ENCODE measurements around the gene OGFR.

Gene OGFR

GRCh38 chr20:62855120-62855519 lies 50.5 kb downstream of the OGFR start:
- Histone ChIP-seq H3K9ac (ENCODE audit: low read length in 5 of 5) (peak overlapping the region in 1 of 5 donors; percentile 14), H3K4me3 (ENCODE audit: low read depth in 1 of 5, low read length in 5 of 5) (no peak overlapping the region), H3K9me3 (ENCODE audit: control insufficient read depth in 5 of 5, low read length in 5 of 5) (no peaks in the 10 kb centered on the region), H3K36me3 (ENCODE audit: control insufficient read depth in 5 of 5, insufficient read depth in 5 of 5, low read length in 5 of 5) (peaks cover 3 to 34% (median 22%) of the 10 kb centered on the region in 5 donors), H3K4me1 (ENCODE audit: control insufficient read depth in 5 of 5, insufficient read depth in 5 of 5, low read length in 5 of 5) (peaks cover 0 to 2% (median 2%) of the 10 kb centered on the region in 5 donors), H3K27me3 (ENCODE audit: control insufficient read depth in 5 of 5, insufficient read depth in 4 of 5, low read length in 5 of 5) (peaks cover 0 to under 1% (median 0%) of the 10 kb centered on the region in 5 donors), H3K27ac (ENCODE audit: low read depth, low read length) (no peak overlapping the region)

- Histone ChIP-seq H3K27me3 (ENCODE audit: control insufficient read depth in 5 of 5, insufficient read depth in 4 of 5, low read length in 5 of 5) (peaks cover 0 to 3% (median 0%) of the 10 kb centered on the region in 5 donors), H3K4me1 (ENCODE audit: control insufficient read depth in 5 of 5, insufficient read depth in 5 of 5, low read length in 5 of 5) (peaks cover 0 to 10% (median 9%) of the 10 kb centered on the region in 5 donors), H3K4me3 (ENCODE audit: low read depth in 1 of 5, low read length in 5 of 5) (no peak overlapping the region), H3K9ac (ENCODE audit: low read length in 5 of 5) (no peak overlapping the region), H3K27ac (ENCODE audit: low read depth, low read length) (no peak overlapping the region), H3K9me3 (ENCODE audit: control insufficient read depth in 5 of 5, low read length in 5 of 5) (no peaks in the 10 kb centered on the region), H3K36me3 (ENCODE audit: control insufficient read depth in 5 of 5, insufficient read depth in 5 of 5, low read length in 5 of 5) (peaks cover 3 to 24% (median 21%) of the 10 kb centered on the region in 5 donors)
These were observed 52.4 kb downstream of the OGFR start for GRCh38 chr20:62856931-62857619.

- Histone ChIP-seq H3K4me1 (ENCODE audit: control insufficient read depth in 5 of 5, insufficient read depth in 5 of 5, low read length in 5 of 5) (peaks cover 0 to 15% (median 13%) of the 10 kb centered on the region in 5 donors), H3K27ac (ENCODE audit: low read depth, low read length) (no peak overlapping the region), H3K9ac (ENCODE audit: low read length in 5 of 5) (no peak overlapping the region), H3K9me3 (ENCODE audit: control insufficient read depth in 5 of 5, low read length in 5 of 5) (no peaks in the 10 kb centered on the region), H3K27me3 (ENCODE audit: control insufficient read depth in 5 of 5, insufficient read depth in 4 of 5, low read length in 5 of 5) (peaks cover 0 to 3% (median 0%) of the 10 kb centered on the region in 5 donors), H3K36me3 (ENCODE audit: control insufficient read depth in 5 of 5, insufficient read depth in 5 of 5, low read length in 5 of 5) (peaks cover 3 to 15% (median 13%) of the 10 kb centered on the region in 5 donors), H3K4me3 (ENCODE audit: low read depth in 1 of 5, low read length in 5 of 5) (no peak overlapping the region)
These were observed 53.6 kb downstream of the OGFR start for GRCh38 chr20:62858058-62858830.

- Histone ChIP-seq H3K27me3 (ENCODE audit: control insufficient read depth in 5 of 5, insufficient read depth in 4 of 5, low read length in 5 of 5) (peaks cover 0 to 3% (median 0%) of the 10 kb centered on the region in 5 donors), H3K36me3 (ENCODE audit: control insufficient read depth in 5 of 5, insufficient read depth in 5 of 5, low read length in 5 of 5) (peaks cover 0 to 9% (median 8%) of the 10 kb centered on the region in 5 donors), H3K27ac (ENCODE audit: low read depth, low read length) (no peak overlapping the region), H3K9me3 (ENCODE audit: control insufficient read depth in 5 of 5, low read length in 5 of 5) (no peaks in the 10 kb centered on the region), H3K9ac (ENCODE audit: low read length in 5 of 5) (no peak overlapping the region), H3K4me1 (ENCODE audit: control insufficient read depth in 5 of 5, insufficient read depth in 5 of 5, low read length in 5 of 5) (peaks cover 0 to 15% (median 13%) of the 10 kb centered on the region in 5 donors), H3K4me3 (ENCODE audit: low read depth in 1 of 5, low read length in 5 of 5) (no peak overlapping the region)
These were observed 55.1 kb downstream of the OGFR start for GRCh38 chr20:62859721-62860120.

GRCh38 chr20:62860391-62860923 lies 55.8 kb downstream of the OGFR start:
- Histone ChIP-seq H3K9ac (ENCODE audit: low read length in 5 of 5) (peak overlapping the region in 1 of 5 donors; percentile 25), H3K36me3 (ENCODE audit: control insufficient read depth in 5 of 5, insufficient read depth in 5 of 5, low read length in 5 of 5) (peaks cover 0 to 9% (median 8%) of the 10 kb centered on the region in 5 donors), H3K4me3 (ENCODE audit: low read depth in 1 of 5, low read length in 5 of 5) (peak overlapping the region in 4 of 5 donors; percentile 40 to 63 (median 46)), H3K27me3 (ENCODE audit: control insufficient read depth in 5 of 5, insufficient read depth in 4 of 5, low read length in 5 of 5) (peaks cover 0 to 3% (median 0%) of the 10 kb centered on the region in 5 donors), H3K9me3 (ENCODE audit: control insufficient read depth in 5 of 5, low read length in 5 of 5) (no peaks in the 10 kb centered on the region), H3K27ac (ENCODE audit: low read depth, low read length) (no peak overlapping the region), H3K4me1 (ENCODE audit: control insufficient read depth in 5 of 5, insufficient read depth in 5 of 5, low read length in 5 of 5) (peaks cover 0 to 15% (median 13%) of the 10 kb centered on the region in 5 donors)

DNA sequence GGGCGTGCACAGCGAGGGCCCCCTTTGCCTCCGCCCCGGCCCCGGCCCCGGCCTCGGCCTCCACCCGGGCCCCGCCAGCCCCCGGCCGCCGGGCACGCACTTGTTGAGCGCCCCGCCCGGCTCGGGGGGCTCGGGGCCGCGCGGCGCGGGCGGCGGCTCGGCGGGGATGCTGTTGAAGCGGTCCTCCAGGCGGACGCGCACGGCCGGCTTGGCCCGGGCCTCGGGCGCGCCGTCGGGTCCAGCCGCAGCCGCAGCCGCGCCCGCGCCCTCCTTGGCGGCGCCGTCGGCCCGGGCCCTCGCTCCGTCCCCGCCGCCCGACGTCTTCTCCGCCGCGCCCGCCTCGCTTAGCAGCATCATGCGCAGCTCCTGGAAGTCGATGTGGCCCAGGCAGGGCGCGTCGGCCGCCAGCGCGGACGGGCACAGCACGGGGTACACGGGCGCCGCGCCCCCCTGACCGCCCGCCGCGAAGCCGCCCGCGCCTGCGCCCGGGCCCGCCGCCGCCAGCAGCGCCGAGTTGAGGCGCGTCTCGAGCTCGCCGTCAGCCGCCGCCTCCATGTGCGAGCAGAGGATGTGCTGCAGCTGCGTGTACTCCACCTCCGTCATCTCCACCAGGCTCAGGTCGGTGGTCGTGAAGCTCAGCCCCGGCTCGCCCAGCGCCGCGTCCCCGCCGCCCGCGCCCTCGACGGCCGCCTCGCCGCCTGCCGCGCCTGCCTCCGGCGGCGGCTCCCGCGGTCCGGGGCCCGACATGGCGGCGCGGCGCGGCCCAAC lies 56.5 kb downstream of the OGFR start:
- H3K27ac ChIP-seq (ENCODE audit: low read depth, low read length), result no peak overlapping the region
- no peak overlapping the region for H3K9ac ChIP-seq (ENCODE audit: low read length in 5 of 5)

DNA sequence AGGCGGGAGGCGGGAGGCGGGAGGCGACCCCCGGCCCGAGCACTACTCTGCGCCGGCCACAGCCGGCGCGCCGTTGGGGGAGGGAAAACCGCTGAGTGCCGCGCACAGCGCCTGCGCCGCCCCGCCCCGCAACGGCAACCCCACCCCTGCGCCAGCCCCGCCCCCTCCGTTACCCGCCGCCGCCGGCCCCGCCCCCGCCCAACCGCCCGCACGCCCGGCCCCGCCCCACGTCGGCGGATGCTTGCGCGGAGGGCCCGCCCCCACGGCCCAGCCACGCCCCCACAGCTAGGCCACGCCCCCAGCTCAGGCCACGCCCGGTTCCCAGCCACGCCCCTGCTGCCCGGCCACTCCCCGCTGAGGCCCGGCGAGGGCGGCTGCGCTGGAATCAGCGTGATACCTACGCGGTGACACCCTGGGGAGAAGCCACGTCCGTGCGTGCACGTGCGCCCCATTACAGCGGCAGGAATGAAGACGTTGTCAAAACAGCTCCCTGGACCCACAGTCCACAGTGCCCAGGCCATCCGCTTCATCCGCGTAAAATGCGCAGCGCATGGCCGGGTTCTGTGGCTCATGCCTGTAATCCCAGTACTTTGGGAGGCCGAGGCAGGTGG lies 57.2 kb downstream of the OGFR start, which contains the start of gene TCFL5:
TCFL5 (minus strand) TSS at position 97 of the 611 bp plus-strand sequence. CDS start 152 bp downstream, outside the sequence.
- no peak within 1 kb of the TSS for H3K9ac ChIP-seq (ENCODE audit: low read length in 5 of 5)
- no peaks in the 10 kb centered on the region for H3K9me3 ChIP-seq (ENCODE audit: control insufficient read depth in 5 of 5, low read length in 5 of 5)
- H3K4me1 ChIP-seq (ENCODE audit: control insufficient read depth in 5 of 5, insufficient read depth in 5 of 5, low read length in 5 of 5), result peaks cover 0 to 15% (median 13%) of the 10 kb centered on the region in 5 donors
- H3K27me3 ChIP-seq (ENCODE audit: control insufficient read depth in 5 of 5, insufficient read depth in 4 of 5, low read length in 5 of 5), result peaks cover 0 to 3% (median 0%) of the 10 kb centered on the region in 5 donors
- H3K4me3 ChIP-seq (ENCODE audit: low read depth in 1 of 5, low read length in 5 of 5), result peak within 1 kb of the TSS in 4 of 5 donors; percentile 63 to 66 (median 63)
- H3K36me3 ChIP-seq (ENCODE audit: control insufficient read depth in 5 of 5, insufficient read depth in 5 of 5, low read length in 5 of 5), result peaks cover 0 to 6% (median 5%) of the 10 kb centered on the region in 5 donors
- H3K27ac ChIP-seq (ENCODE audit: low read depth, low read length), result no peak within 1 kb of the TSS

More for the DNA sequence above, 56.5 kb downstream of the OGFR start:
- H3K9me3 ChIP-seq (ENCODE audit: control insufficient read depth in 5 of 5, low read length in 5 of 5), result no peaks in the 10 kb centered on the region
- peaks cover 0 to 3% (median 0%) of the 10 kb centered on the region in 5 donors for H3K27me3 ChIP-seq (ENCODE audit: control insufficient read depth in 5 of 5, insufficient read depth in 4 of 5, low read length in 5 of 5)
- peak overlapping the region in 4 of 5 donors; percentile 63 to 66 (median 63) for H3K4me3 ChIP-seq (ENCODE audit: low read depth in 1 of 5, low read length in 5 of 5)
- peaks cover 0 to 9% (median 8%) of the 10 kb centered on the region in 5 donors for H3K36me3 ChIP-seq (ENCODE audit: control insufficient read depth in 5 of 5, insufficient read depth in 5 of 5, low read length in 5 of 5)
- peaks cover 0 to 15% (median 13%) of the 10 kb centered on the region in 5 donors for H3K4me1 ChIP-seq (ENCODE audit: control insufficient read depth in 5 of 5, insufficient read depth in 5 of 5, low read length in 5 of 5)

All from subcutaneous abdominal adipose tissue (tissue), 5 donors.